OCI-LY7 (cell line): ENCODE measurements around the gene SOAT1. TPM values are rescaled to one million over a fixed set of nuclear protein-coding genes. Genes with fewer than 3 reads are reported as not detected.

Source experiments
- BruUV-seq: library from RNA; stranded (reverse); fragments of 400-500 nt; replicated peaks from 2 replicates; lab custom pipeline; 2021; lab: Mats Ljungman, UMichigan
- CTCF ChIA-PET: fragments of 300-600 bp; sonication (Branson Sonifier 250); formaldehyde crosslinking; loops from one replicate; lab custom pipeline; 2022; ENCODE audit warnings: antibody characterized with exemption; ENCODE audit not compliant: unreplicated experiment; lab: Charles Lee
- POLR2A ChIA-PET: fragments of 300-600 bp; sonication (Branson Sonifier 250); formaldehyde crosslinking; loops from one replicate; lab custom pipeline; 2022; ENCODE audit warnings: antibody characterized with exemption; lab: Charles Lee
- DNase-seq: peaks from one replicate; pipeline ENCODE4 v3.0.0-alpha.2; 2015; ENCODE audit warnings: low spot score
- H2AFZ ChIP-seq: fragments of 200-600 bp; sonication (generic), shearing (Covaris generic); 2 replicates; pipeline ENCODE4 v1.6.1; 2014; ENCODE audit warnings: mild to moderate bottlenecking, antibody characterized with exemption, low read length, moderate library complexity
- H3K27ac ChIP-seq: fragments of 200-600 bp; sonication (generic); 2 replicates; pipeline ENCODE4 v1.5.1; 2014; ENCODE audit warnings: mixed run types, low read depth, mild to moderate bottlenecking, moderate library complexity, low read length, inconsistent platforms; ENCODE audit not compliant: poor library complexity, severe bottlenecking
- H3K36me3 ChIP-seq: fragments of 200-600 bp; sonication (generic); 2 replicates; pipeline ENCODE4 v1.6.1; 2014; ENCODE audit warnings: mild to moderate bottlenecking, antibody characterized with exemption, low read length, moderate library complexity, mixed read lengths; ENCODE audit not compliant: insufficient read depth
- H3K4me1 ChIP-seq: fragments of 200-600 bp; sonication (generic); 2 replicates; pipeline ENCODE4 v1.5.1; 2014; ENCODE audit warnings: mild to moderate bottlenecking, low read length; ENCODE audit not compliant: insufficient read depth, poor library complexity, severe bottlenecking
- H3K4me2 ChIP-seq: fragments of 200-600 bp; sonication (generic); 2 replicates; pipeline ENCODE4 v1.6.1; 2014; ENCODE audit warnings: mild to moderate bottlenecking, low read length
- H3K4me3 ChIP-seq: fragments of 200-600 bp; sonication (generic); 2 replicates; pipeline ENCODE4 v1.5.1; 2014; ENCODE audit warnings: mild to moderate bottlenecking, low read depth, low read length; ENCODE audit not compliant: poor library complexity, severe bottlenecking
- H3K79me2 ChIP-seq: fragments of 200-600 bp; sonication (generic); 2 replicates; pipeline ENCODE4 v1.6.1; 2016; ENCODE audit warnings: low read depth, mild to moderate bottlenecking, low read length, moderate library complexity, mixed read lengths; ENCODE audit not compliant: insufficient read depth
- H3K9me2 ChIP-seq: fragments of 200-600 bp; sonication (generic); 2 replicates; pipeline ENCODE4 v1.6.1; 2016; ENCODE audit warnings: mild to moderate bottlenecking, low read length, mixed read lengths; ENCODE audit not compliant: insufficient read depth
- H3K9me3 ChIP-seq: fragments of 200-600 bp; sonication (generic); 2 replicates; pipeline ENCODE4 v1.6.1; 2014; ENCODE audit warnings: mild to moderate bottlenecking, mixed run types, low read length, mixed read lengths
- H4K20me1 ChIP-seq: fragments of 200-600 bp; sonication (generic); 2 replicates; pipeline ENCODE4 v1.6.1; 2014; ENCODE audit warnings: mild to moderate bottlenecking, antibody characterized with exemption, low read length, moderate library complexity, mixed read lengths; ENCODE audit not compliant: insufficient read depth
- CTCF ChIP-seq: fragments of 200-600 bp; sonication (generic); conservative IDR thresholded peaks from 2 replicates; pipeline ENCODE4 v1.5.1; 2014; ENCODE audit warnings: mild to moderate bottlenecking, antibody characterized with exemption, low read length, moderate library complexity, mixed read lengths
- EZH2phosphoT487 ChIP-seq: fragments of 200-600 bp; sonication (generic); IDR thresholded peaks from 2 replicates; pipeline ENCODE4 v1.6.1; 2018; ENCODE audit warnings: low read depth, borderline replicate concordance, mild to moderate bottlenecking, mixed run types, antibody characterized with exemption, low read length, moderate library complexity, mixed read lengths
- intact Hi-C: fragments of 100-400 bp; cut with micrococcal nuclease; formaldehyde crosslinking; loops from one replicate; pipeline ENCODE4 v1.10.0; 2022; ENCODE audit not compliant: unreplicated experiment
- total RNA-seq, 2 experiments: library from RNA; depleted of rRNA in 1 of 2; stranded (reverse); fragments of >200 nt in 1 of 2; shearing (Covaris generic) in 1 of 2; gene quantifications; 2 replicates each; pipeline ENCODE4 v1.2.3, GENCODE V29; 2014 to 2022

Gene SOAT1
- total RNA-seq, 2 experiments from 2014 or later: 8.7 to 34.0 TPM

- POLR2A ChIA-PET: no interaction called here
- Histone ChIP-seq H3K4me2 (no peak overlapping the region), H3K79me2 (no peaks in the 10 kb centered on the region), H2AFZ (no peak overlapping the region), H3K9me3 (no peaks in the 10 kb centered on the region), H3K4me3 (no peak overlapping the region), H4K20me1 (no peaks in the 10 kb centered on the region), H3K36me3 (no peaks in the 10 kb centered on the region), H3K4me1 (no peaks in the 10 kb centered on the region), H3K9me2 (no peaks in the 10 kb centered on the region), H3K27ac (no peak overlapping the region)
- TF ChIP-seq CTCF (no peak), EZH2phosphoT487 (no peak)
- no TSS peak for BruUV-seq
- no peak for DNase-seq
- intact Hi-C loops: no loop called here
- CTCF ChIA-PET: no interaction called here
These were observed 86.7 kb downstream of the SOAT1 start for GRCh38 chr1:179380299-179380698.

GRCh38 chr1:179384027-179384426, 90.4 kb downstream of the SOAT1 start:
- BruUV-seq: no TSS peak
- H3K27ac ChIP-seq: no peak overlapping the region
- H4K20me1 ChIP-seq: no peaks in the 10 kb centered on the region
- intact Hi-C loops: no loop called here
- no peak for TF ChIP-seq EZH2phosphoT487
- TF ChIP-seq CTCF: no peak
- H3K4me3 ChIP-seq: no peak overlapping the region
- no peaks in the 10 kb centered on the region for H3K79me2 ChIP-seq
- POLR2A ChIA-PET: interaction anchor here (0.6 kb wide), 1 partner anchor 9 kb away, joined by 3 read pairs; no protein-coding TSS in a partner anchor
- H3K9me3 ChIP-seq: no peaks in the 10 kb centered on the region
- no peaks in the 10 kb centered on the region for H3K4me1 ChIP-seq
- H3K4me2 ChIP-seq: no peak overlapping the region
- CTCF ChIA-PET: no interaction called here
- no peaks in the 10 kb centered on the region for H3K36me3 ChIP-seq
- DNase-seq: no peak
- H2AFZ ChIP-seq: no peak overlapping the region
- no peaks in the 10 kb centered on the region for H3K9me2 ChIP-seq

GRCh38 chr1:179385510-179385909, 91.9 kb downstream of the SOAT1 start:
- Histone ChIP-seq H3K27ac (no peak overlapping the region), H2AFZ (no peak overlapping the region), H3K9me2 (no peaks in the 10 kb centered on the region), H3K4me2 (no peak overlapping the region), H4K20me1 (no peaks in the 10 kb centered on the region), H3K79me2 (no peaks in the 10 kb centered on the region), H3K36me3 (no peaks in the 10 kb centered on the region), H3K4me3 (no peak overlapping the region), H3K9me3 (no peaks in the 10 kb centered on the region), H3K4me1 (no peaks in the 10 kb centered on the region)
- BruUV-seq: no TSS peak
- intact Hi-C loops: no loop called here
- ChIA-PET CTCF (no interaction called here), POLR2A (interaction anchor here (1.1 kb wide), 1 partner anchor 53 kb away, joined by 3 read pairs; no protein-coding TSS in a partner anchor)
- no peak for TF ChIP-seq EZH2phosphoT487
- no peak for DNase-seq
